Measurements from ENCODE around the gene HOXC6.
"Not testable (repeated sequence)": the region's sequence is repeated elsewhere in the genome, so short reads cannot be mapped to it uniquely, and the experiment has no call there.

The HOXC6 gene

DNA sequence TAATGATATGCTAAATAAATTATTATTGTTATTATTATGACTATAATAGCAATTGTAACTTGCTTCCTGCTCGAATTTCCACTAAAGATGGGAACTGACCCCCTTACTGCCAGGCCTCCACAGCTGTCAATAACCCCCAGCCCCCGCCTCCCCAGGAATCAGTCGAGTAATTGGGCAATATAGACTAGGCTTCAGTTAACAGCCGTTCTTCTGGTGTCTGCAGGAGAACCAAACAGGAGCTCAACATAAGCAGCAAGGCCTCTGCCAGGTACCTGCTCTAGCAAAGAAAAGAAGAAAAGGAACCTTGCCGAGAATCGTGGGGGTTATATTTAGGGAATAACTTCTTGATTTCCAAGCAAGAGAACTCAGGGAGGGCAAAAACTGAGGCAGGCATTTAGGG lies 47.2 kb downstream of the HOXC6 start:
- Histone ChIP-seq H3K4me1 (ENCODE audit: control insufficient read depth, insufficient read depth, low read length) (peaks cover 25% of the 10 kb centered on the region), H3K27ac (ENCODE audit: low read depth, low read length) (no peak overlapping the region), H3K9ac (ENCODE audit: low read length) (no peak overlapping the region), H3K9me3 (ENCODE audit: control insufficient read depth, insufficient read depth, low read depth, low read length) (no peaks in the 10 kb centered on the region), H3K36me3 (ENCODE audit: control insufficient read depth, insufficient read depth, low read length) (no peaks in the 10 kb centered on the region), H3K27me3 (ENCODE audit: control insufficient read depth, insufficient read depth, low read length) (peaks cover 94% of the 10 kb centered on the region), H3K4me3 (ENCODE audit: low read depth, low read length) (no peak overlapping the region; the same call in 1 of the 2 replicates)

DNA sequence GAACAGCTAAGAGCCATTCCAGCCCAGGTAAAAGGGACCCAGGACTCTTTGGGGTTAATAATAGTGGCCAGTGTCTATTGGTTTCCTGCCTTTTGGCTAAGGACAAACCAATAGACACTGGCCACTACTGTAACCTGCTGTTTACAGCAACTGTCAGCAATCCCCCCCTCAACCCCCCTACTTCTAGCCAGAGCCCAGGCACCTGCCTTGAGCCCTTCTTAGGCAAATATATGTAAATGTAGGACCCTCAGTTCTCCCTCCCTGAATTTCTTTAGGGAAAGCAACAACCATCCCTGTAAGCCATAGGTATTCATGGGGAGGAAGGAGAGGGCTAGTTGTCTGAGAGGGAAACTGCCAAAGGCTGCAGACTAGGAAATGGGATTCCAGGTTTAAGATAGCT lies 47.7 kb downstream of the HOXC6 start:
- peaks cover 94% of the 10 kb centered on the region for H3K27me3 ChIP-seq (ENCODE audit: control insufficient read depth, insufficient read depth, low read length)
- H3K27ac ChIP-seq (ENCODE audit: low read depth, low read length): no peak overlapping the region
- H3K9ac ChIP-seq (ENCODE audit: low read length): no peak overlapping the region
- no peaks in the 10 kb centered on the region for H3K9me3 ChIP-seq (ENCODE audit: control insufficient read depth, insufficient read depth, low read depth, low read length)
- H3K4me3 ChIP-seq (ENCODE audit: low read depth, low read length): no peak overlapping the region; the same call in 1 of the 2 replicates
- H3K36me3 ChIP-seq (ENCODE audit: control insufficient read depth, insufficient read depth, low read length): no peaks in the 10 kb centered on the region
- H3K4me1 ChIP-seq (ENCODE audit: control insufficient read depth, insufficient read depth, low read length): peaks cover 25% of the 10 kb centered on the region

DNA sequence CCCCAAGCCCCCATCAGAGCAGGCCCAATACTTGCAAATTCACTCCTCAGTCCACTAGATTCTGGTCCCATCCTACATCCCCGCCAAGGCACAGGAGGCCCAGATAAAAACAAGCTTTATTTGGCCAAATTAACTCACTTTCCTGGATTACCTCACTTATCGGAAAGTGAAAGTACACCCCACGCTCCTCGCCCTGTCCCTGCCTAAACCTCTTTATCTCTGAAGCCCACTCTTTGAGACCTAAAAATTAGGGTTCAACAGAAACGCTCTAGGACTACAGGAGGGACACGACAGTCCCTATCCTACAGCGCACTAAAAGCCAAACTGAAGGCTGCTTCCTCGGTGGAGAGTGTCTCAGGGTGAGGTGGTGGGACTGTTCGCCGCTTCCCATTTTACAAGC lies 49.6 kb downstream of the HOXC6 start:
- H3K27ac ChIP-seq (ENCODE audit: low read depth, low read length); H3K4me3 ChIP-seq (ENCODE audit: low read depth, low read length); H3K9ac ChIP-seq (ENCODE audit: low read length); H3K36me3 ChIP-seq (ENCODE audit: control insufficient read depth, insufficient read depth, low read length); H3K9me3 ChIP-seq (ENCODE audit: control insufficient read depth, insufficient read depth, low read depth, low read length): not testable (repeated sequence)
- H3K27me3 ChIP-seq (ENCODE audit: control insufficient read depth, insufficient read depth, low read length): peaks cover 95% of the 10 kb centered on the region
- H3K4me1 ChIP-seq (ENCODE audit: control insufficient read depth, insufficient read depth, low read length): peaks cover 25% of the 10 kb centered on the region

DNA sequence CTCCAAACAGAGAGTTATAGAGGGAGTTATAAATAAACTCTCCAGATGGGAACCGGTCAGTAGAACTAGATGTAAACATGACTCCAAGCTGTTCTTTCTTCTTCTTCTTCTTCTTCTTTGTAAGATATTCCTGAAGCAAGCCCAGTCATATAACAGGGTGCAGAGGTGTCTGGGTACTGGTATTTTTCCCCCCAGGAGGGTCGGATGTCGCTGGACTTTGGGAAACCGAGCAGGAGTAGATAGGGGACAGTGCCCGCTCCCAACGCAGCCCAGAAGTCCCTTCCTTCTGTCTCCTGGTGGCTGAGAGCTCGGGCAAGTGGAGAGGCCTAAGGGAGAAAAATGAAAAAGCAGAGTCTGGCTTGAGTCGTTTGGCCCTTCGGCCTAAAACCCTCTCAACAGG lies 50.9 kb downstream of the HOXC6 start:
- peaks cover 96% of the 10 kb centered on the region for H3K27me3 ChIP-seq (ENCODE audit: control insufficient read depth, insufficient read depth, low read length)
- peaks cover 25% of the 10 kb centered on the region for H3K4me1 ChIP-seq (ENCODE audit: control insufficient read depth, insufficient read depth, low read length)

More for the DNA sequence above, 50.9 kb downstream of the HOXC6 start:
- H3K36me3 ChIP-seq (ENCODE audit: control insufficient read depth, insufficient read depth, low read length); H3K9ac ChIP-seq (ENCODE audit: low read length); H3K9me3 ChIP-seq (ENCODE audit: control insufficient read depth, insufficient read depth, low read depth, low read length); H3K27ac ChIP-seq (ENCODE audit: low read depth, low read length): not testable (repeated sequence)
- peak overlapping the region; percentile 44; the same call in 1 of the 2 replicates for H3K4me3 ChIP-seq (ENCODE audit: low read depth, low read length)

Measured in HUES6 (cell line).